OCI-LY1 (cell line): Measurements from ENCODE around the gene STRADA.

Source experiments
- CTCF ChIP-seq: fragments of 200-600 bp; sonication (generic), shearing (Covaris generic); IDR thresholded peaks from 2 replicates; pipeline ENCODE4 v1.5.1; 2017; ENCODE audit warnings: mild to moderate bottlenecking, antibody characterized with exemption, low read length, moderate library complexity, mixed read lengths
- EZH2 ChIP-seq: fragments of 200-600 bp; sonication (generic), shearing (Covaris generic); IDR thresholded peaks from 2 replicates; pipeline ENCODE4 v1.8.0; 2017; ENCODE audit warnings: borderline replicate concordance, mixed run types, mild to moderate bottlenecking, antibody characterized with exemption, low read length, moderate library complexity, mixed read lengths

- TF ChIP-seq CTCF (no peak), EZH2 (no peak)
These were observed 59.2 kb downstream of the STRADA start for GRCh38 chr17:63682441-63682840.
